GM12874 (cell line): ENCODE measurements around the gene CARD18.

Experiments used
- TF ChIP-seq, protein P1 (sequence below): IDR thresholded peaks from 2 replicates; pipeline ENCODE4 v1.5.1; 2011; ENCODE audit warnings: low read depth, mild to moderate bottlenecking, control low read depth, low read length, moderate library complexity; ENCODE audit not compliant: insufficient read depth

CARD18 gene

DNA sequence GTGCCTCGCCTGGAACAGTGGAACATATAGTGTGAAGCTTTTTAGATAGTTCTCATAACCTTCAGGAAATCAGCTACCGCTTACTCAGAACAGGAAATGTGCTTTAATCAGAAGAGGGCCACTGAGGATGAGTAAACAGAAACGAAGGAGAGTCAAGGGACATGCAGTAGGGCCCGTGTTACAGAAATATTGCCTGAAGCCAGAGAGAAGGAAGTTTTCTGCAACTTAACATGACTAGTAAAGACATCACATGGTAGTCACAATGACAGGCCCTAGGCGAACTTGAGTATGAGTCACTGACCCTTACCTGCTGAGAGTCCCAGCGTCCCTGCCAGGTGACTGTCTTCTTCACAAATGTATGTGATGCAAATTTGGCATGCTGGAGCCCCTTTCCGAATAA is 39.4 kb downstream of the CARD18 start:
- TF ChIP-seq, protein P1, sequence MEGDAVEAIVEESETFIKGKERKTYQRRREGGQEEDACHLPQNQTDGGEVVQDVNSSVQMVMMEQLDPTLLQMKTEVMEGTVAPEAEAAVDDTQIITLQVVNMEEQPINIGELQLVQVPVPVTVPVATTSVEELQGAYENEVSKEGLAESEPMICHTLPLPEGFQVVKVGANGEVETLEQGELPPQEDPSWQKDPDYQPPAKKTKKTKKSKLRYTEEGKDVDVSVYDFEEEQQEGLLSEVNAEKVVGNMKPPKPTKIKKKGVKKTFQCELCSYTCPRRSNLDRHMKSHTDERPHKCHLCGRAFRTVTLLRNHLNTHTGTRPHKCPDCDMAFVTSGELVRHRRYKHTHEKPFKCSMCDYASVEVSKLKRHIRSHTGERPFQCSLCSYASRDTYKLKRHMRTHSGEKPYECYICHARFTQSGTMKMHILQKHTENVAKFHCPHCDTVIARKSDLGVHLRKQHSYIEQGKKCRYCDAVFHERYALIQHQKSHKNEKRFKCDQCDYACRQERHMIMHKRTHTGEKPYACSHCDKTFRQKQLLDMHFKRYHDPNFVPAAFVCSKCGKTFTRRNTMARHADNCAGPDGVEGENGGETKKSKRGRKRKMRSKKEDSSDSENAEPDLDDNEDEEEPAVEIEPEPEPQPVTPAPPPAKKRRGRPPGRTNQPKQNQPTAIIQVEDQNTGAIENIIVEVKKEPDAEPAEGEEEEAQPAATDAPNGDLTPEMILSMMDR: no peak

GRCh38 chr11:105092256-105093239 is 47.0 kb downstream of the CARD18 start:
- TF ChIP-seq, protein P1: no peak
